PC-3 (cell line): ENCODE results near the gene ELN.

Source experiments
- EZH2 ChIP-seq: fragments of 300-600 bp; sonication (generic); IDR thresholded peaks from one replicate; pipeline ENCODE4 v1.6.1; 2017; ENCODE audit warnings: antibody characterized with exemption, mild to moderate bottlenecking, low read length; ENCODE audit not compliant: unreplicated experiment
- EZH2phosphoT487 ChIP-seq: fragments of 300-600 bp; sonication (generic); IDR thresholded peaks from 2 replicates; pipeline ENCODE4 v1.6.1; 2018; ENCODE audit warnings: mild to moderate bottlenecking, antibody characterized with exemption, low read length, borderline replicate concordance
- TF ChIP-seq, protein P1 (sequence below): fragments of 300-600 bp; sonication (generic); conservative IDR thresholded peaks from 2 replicates; pipeline ENCODE4 v1.5.1; 2017; ENCODE audit warnings: antibody characterized with exemption, low read depth, mild to moderate bottlenecking, low read length

DNA sequence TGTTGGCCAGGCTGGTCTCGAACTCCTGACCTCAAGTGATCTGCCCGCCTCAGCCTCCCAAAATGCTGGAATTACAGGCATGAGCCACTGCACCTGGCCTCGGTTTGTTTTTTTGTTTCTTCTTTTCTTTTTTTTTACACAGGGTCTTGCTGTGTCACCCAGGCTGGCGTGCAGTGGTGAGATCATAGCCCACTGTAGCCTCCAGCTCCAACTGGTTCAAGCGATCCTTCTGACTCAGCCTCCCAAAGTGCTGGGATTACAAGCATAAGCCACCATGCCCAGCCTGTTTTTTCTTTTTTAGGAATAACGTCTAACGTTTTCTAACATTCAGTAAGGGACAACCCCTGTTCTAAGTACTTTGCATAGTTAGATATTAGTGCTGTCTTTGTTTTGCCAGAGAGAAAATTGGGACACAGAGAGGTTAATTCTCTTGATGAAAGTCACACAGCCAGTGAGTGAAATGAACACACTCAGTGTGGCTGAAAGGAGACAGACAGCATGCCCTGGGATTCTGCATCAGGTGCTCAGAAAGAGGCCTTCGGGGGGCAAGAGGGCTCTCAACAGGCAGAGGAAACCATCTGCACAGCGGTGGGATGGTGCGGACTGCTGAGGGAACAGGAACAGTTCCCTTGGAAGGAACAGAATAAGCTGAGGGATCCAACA is 59.9 kb downstream of the ELN start:
- TF ChIP-seq, protein P1, sequence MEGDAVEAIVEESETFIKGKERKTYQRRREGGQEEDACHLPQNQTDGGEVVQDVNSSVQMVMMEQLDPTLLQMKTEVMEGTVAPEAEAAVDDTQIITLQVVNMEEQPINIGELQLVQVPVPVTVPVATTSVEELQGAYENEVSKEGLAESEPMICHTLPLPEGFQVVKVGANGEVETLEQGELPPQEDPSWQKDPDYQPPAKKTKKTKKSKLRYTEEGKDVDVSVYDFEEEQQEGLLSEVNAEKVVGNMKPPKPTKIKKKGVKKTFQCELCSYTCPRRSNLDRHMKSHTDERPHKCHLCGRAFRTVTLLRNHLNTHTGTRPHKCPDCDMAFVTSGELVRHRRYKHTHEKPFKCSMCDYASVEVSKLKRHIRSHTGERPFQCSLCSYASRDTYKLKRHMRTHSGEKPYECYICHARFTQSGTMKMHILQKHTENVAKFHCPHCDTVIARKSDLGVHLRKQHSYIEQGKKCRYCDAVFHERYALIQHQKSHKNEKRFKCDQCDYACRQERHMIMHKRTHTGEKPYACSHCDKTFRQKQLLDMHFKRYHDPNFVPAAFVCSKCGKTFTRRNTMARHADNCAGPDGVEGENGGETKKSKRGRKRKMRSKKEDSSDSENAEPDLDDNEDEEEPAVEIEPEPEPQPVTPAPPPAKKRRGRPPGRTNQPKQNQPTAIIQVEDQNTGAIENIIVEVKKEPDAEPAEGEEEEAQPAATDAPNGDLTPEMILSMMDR, result no peak
- no peak for TF ChIP-seq EZH2
- no peak for TF ChIP-seq EZH2phosphoT487
